Measurements from ENCODE around the gene CREG1.

CREG1 gene

GRCh38 chr1:167532375-167532774 is 21.2 kb downstream of the CREG1 start:
- no peak for DNase-seq (ENCODE audit: low read depth)

GRCh38 chr1:167529829-167530474 is 23.6 kb downstream of the CREG1 start:
- DNase-seq (ENCODE audit: low read depth): peak; percentile 42

GRCh38 chr1:167528057-167528728 is 25.4 kb downstream of the CREG1 start:
- DNase-seq (ENCODE audit: low read depth): no peak

GRCh38 chr1:167526667-167527383 is 26.7 kb downstream of the CREG1 start:
- DNase-seq (ENCODE audit: low read depth): no peak

GRCh38 chr1:167524651-167525050 is 28.9 kb downstream of the CREG1 start:
- peak; percentile 10 for DNase-seq (ENCODE audit: low read depth)

GRCh38 chr1:167522246-167522645 is 31.3 kb downstream of the CREG1 start:
- DNase-seq (ENCODE audit: low read depth): no peak

- no peak for DNase-seq (ENCODE audit: low read depth)
Measured at GRCh38 chr1:167520711-167521206, 32.8 kb downstream of the CREG1 start.

GRCh38 chr1:167518331-167518700 is 35.2 kb downstream of the CREG1 start, which contains the start of gene CD247:
CD247 (minus strand) TSS chr1:167518529; CDS start chr1:167518465, 64 bp downstream.
- no peak for DNase-seq (ENCODE audit: low read depth)

GRCh38 chr1:167517535-167518330 is 35.8 kb downstream of the CREG1 start:
- DNase-seq (ENCODE audit: low read depth): no peak

GRCh38 chr1:167516404-167517388 is 36.9 kb downstream of the CREG1 start:
- DNase-seq (ENCODE audit: low read depth): no peak

GRCh38 chr1:167515893-167516321 is 37.7 kb downstream of the CREG1 start:
- DNase-seq (ENCODE audit: low read depth): no peak

GRCh38 chr1:167515461-167515860 is 38.1 kb downstream of the CREG1 start:
- no peak for DNase-seq (ENCODE audit: low read depth)

GRCh38 chr1:167514288-167514687 is 39.3 kb downstream of the CREG1 start:
- DNase-seq (ENCODE audit: low read depth): no peak

GRCh38 chr1:167512046-167512654 is 41.4 kb downstream of the CREG1 start:
- DNase-seq (ENCODE audit: low read depth): no peak

GRCh38 chr1:167511374-167511986 is 42.1 kb downstream of the CREG1 start:
- no peak for DNase-seq (ENCODE audit: low read depth)

GRCh38 chr1:167510881-167511280 is 42.7 kb downstream of the CREG1 start:
- no peak for DNase-seq (ENCODE audit: low read depth)

GRCh38 chr1:167510244-167510643 is 43.3 kb downstream of the CREG1 start:
- no peak for DNase-seq (ENCODE audit: low read depth)

GRCh38 chr1:167509587-167509986 is 44.0 kb downstream of the CREG1 start:
- no peak for DNase-seq (ENCODE audit: low read depth)

GRCh38 chr1:167507719-167508118 is 45.8 kb downstream of the CREG1 start:
- DNase-seq (ENCODE audit: low read depth): no peak

- no peak for DNase-seq (ENCODE audit: low read depth)
Measured at GRCh38 chr1:167504467-167504827, 49.1 kb downstream of the CREG1 start.

Measured in GM04504 (cell line).